ENCODE results near the gene SHH. TPM values are rescaled to one million over a fixed set of nuclear protein-coding genes. Genes with fewer than 3 reads are reported as not detected.

The SHH gene
- total RNA-seq, 1 experiment from 2014 or later = not detected

GRCh38 chr7:155824227-155824886, 12.1 kb upstream of the SHH start:
- Histone ChIP-seq H3K27ac (ENCODE audit: low read depth, low read length, poor library complexity, severe bottlenecking) (no peak overlapping the region), H3K9me3 (ENCODE audit: low read depth, low read length, poor library complexity, severe bottlenecking) (no peaks in the 10 kb centered on the region), H3K27me3 (replicated peaks; ENCODE audit: insufficient read depth, low read depth, low read length, poor library complexity) (peaks cover 54% of the 10 kb centered on the region), H3K4me3 (ENCODE audit: low read depth, low read length, poor library complexity, severe bottlenecking) (no peak overlapping the region), H3K36me3 (ENCODE audit: insufficient read depth, low read length, poor library complexity, severe bottlenecking) (no peaks in the 10 kb centered on the region), H3K4me1 (ENCODE audit: insufficient read depth, low read length, poor library complexity, severe bottlenecking) (no peaks in the 10 kb centered on the region)
- TF ChIP-seq CTCF (conservative IDR thresholded peaks at IDR 0.05; ENCODE audit: low read depth, low read length) (no peak), EZH2 (IDR thresholded peaks at IDR 0.05; ENCODE audit: borderline replicate concordance, low read depth, low read length, poor library complexity, severe bottlenecking) (no peak)
- no TSS peak for BruUV-seq (replicated peaks)
- peak; percentile 69 for DNase-seq (ENCODE audit: low spot score)
- ChIA-PET POLR2A (ENCODE audit: low non-redundant PET) (no interaction called here), CTCF (no interaction called here)
- intact Hi-C loops (cut with micrococcal nuclease; ENCODE audit: unreplicated experiment) = no loop called here

GRCh38 chr7:155821851-155822250, 9.6 kb upstream of the SHH start:
- TF ChIP-seq CTCF (conservative IDR thresholded peaks at IDR 0.05; ENCODE audit: low read depth, low read length) (no peak), EZH2 (IDR thresholded peaks at IDR 0.05; ENCODE audit: borderline replicate concordance, low read depth, low read length, poor library complexity, severe bottlenecking) (no peak)
- CTCF ChIA-PET = no interaction called here
- POLR2A ChIA-PET (ENCODE audit: low non-redundant PET) = no interaction called here
- H3K9me3 ChIP-seq (ENCODE audit: low read depth, low read length, poor library complexity, severe bottlenecking) = no peaks in the 10 kb centered on the region
- H3K27me3 ChIP-seq (replicated peaks; ENCODE audit: insufficient read depth, low read depth, low read length, poor library complexity) = peaks cover 44% of the 10 kb centered on the region
- H3K36me3 ChIP-seq (ENCODE audit: insufficient read depth, low read length, poor library complexity, severe bottlenecking) = no peaks in the 10 kb centered on the region
- intact Hi-C loops (cut with micrococcal nuclease; ENCODE audit: unreplicated experiment) = no loop called here
- no peaks in the 10 kb centered on the region for H3K4me1 ChIP-seq (ENCODE audit: insufficient read depth, low read length, poor library complexity, severe bottlenecking)
- no TSS peak for BruUV-seq (replicated peaks)
- H3K4me3 ChIP-seq (ENCODE audit: low read depth, low read length, poor library complexity, severe bottlenecking) = no peak overlapping the region
- no peak for DNase-seq (ENCODE audit: low spot score)
- H3K27ac ChIP-seq (ENCODE audit: low read depth, low read length, poor library complexity, severe bottlenecking) = no peak overlapping the region

- Histone ChIP-seq H3K4me1 (ENCODE audit: insufficient read depth, low read length, poor library complexity, severe bottlenecking) (no peaks in the 10 kb centered on the region), H3K4me3 (ENCODE audit: low read depth, low read length, poor library complexity, severe bottlenecking) (no peak overlapping the region), H3K9me3 (ENCODE audit: low read depth, low read length, poor library complexity, severe bottlenecking) (no peaks in the 10 kb centered on the region), H3K27me3 (replicated peaks; ENCODE audit: insufficient read depth, low read depth, low read length, poor library complexity) (peaks cover 46% of the 10 kb centered on the region), H3K36me3 (ENCODE audit: insufficient read depth, low read length, poor library complexity, severe bottlenecking) (no peaks in the 10 kb centered on the region), H3K27ac (ENCODE audit: low read depth, low read length, poor library complexity, severe bottlenecking) (no peak overlapping the region)
- ChIA-PET CTCF (no interaction called here), POLR2A (ENCODE audit: low non-redundant PET) (no interaction called here)
- no peak for DNase-seq (ENCODE audit: low spot score)
- TF ChIP-seq CTCF (conservative IDR thresholded peaks at IDR 0.05; ENCODE audit: low read depth, low read length) = no peak
- TF ChIP-seq EZH2 (IDR thresholded peaks at IDR 0.05; ENCODE audit: borderline replicate concordance, low read depth, low read length, poor library complexity, severe bottlenecking) = no peak
- intact Hi-C loops (cut with micrococcal nuclease; ENCODE audit: unreplicated experiment) = no loop called here
- BruUV-seq (replicated peaks) = no TSS peak
Measured at GRCh38 chr7:155820788-155821187, 8.5 kb upstream of the SHH start.
